Germinal center (tissue), 1 donor: Measurements from ENCODE around the gene FCMR.

Experiments used
- DNase-seq: peaks from one replicate; pipeline ENCODE4 v3.0.0; 2012; ENCODE audit warnings: mixed read lengths, low spot score

FCMR gene, protein sequence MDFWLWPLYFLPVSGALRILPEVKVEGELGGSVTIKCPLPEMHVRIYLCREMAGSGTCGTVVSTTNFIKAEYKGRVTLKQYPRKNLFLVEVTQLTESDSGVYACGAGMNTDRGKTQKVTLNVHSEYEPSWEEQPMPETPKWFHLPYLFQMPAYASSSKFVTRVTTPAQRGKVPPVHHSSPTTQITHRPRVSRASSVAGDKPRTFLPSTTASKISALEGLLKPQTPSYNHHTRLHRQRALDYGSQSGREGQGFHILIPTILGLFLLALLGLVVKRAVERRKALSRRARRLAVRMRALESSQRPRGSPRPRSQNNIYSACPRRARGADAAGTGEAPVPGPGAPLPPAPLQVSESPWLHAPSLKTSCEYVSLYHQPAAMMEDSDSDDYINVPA

DNA sequence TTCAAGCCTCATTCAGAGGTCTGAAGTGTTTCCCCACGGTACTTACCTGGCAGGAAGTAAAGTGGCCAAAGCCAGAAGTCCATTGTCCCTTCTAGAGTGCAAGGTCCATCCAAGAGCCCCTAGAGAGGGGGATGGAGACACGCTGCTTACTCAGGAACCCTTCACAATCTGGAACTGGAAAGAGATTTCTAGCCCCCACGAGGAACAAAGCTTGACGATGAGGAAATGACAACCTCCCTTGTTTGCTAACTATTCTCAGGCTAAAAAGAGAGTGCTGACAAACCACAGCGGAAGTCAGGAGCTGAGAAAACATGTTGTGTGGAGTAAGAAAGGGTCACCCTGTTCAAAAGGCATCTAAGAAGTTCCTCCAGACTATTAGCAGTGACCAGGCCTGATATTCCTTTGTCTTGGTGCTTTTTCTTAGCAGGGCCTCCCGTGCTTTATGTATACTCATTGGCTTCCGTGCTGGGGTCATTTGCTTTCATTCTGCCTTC is at the start of gene FCMR:
FCMR (minus strand) TSS at position 170 of the 494 bp plus-strand sequence; CDS start at position 83, 87 bp downstream.
- peak; percentile 44 for DNase-seq

DNA sequence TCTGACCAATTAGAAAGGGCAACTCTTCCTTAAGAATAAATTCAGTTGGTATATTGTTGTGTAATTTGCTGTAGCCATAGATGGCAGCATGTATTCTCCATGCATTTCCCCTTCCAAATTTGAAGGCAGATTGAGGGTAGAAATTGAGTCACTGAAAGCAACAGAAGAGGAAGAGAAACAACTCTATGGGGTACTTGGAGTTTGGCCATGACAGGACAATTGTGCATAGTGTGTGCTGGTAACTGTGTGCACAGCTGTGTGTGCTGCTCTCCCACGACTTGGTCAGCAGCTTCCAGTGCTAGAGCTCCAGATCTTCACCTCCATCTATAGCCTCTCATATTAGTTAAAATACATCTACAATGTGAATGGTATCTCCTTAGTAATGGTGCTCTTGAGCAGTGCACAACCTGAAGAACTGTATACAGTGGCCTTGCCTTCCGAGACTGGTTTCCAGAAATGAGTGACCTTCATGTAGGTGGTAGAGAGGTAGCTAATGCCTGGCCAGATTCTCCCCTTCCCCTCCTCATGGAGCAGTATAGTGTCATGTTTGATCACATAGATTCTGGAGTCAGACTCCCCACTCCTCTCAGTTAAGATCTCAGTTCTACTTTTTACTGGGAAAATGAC is 49.4 kb upstream of the FCMR start:
- no peak for DNase-seq

DNA sequence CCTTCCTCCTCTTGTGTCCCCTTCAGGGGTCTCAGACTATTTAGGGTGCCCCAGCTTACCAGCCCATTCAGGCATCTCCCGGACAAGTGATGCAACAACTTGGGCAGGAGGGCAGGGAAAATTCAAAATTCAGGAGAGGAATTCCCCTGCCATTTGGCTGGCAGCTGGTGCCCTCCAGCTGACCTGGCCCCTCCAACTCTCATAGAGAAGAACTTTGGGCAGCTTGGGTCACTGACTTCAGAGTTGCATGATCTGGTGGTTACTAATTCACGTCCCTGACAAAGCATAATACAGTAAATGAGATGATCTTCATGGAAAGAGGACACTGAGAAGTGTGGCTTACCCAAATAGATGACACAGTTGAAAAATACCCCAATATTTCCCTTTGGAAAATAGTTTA is 48.7 kb upstream of the FCMR start, which contains the start of gene FCAMR:
FCAMR (minus strand) TSS at position 15 of the 400 bp plus-strand sequence. CDS start 335 bp downstream, outside the sequence.
- no peak for DNase-seq

DNA sequence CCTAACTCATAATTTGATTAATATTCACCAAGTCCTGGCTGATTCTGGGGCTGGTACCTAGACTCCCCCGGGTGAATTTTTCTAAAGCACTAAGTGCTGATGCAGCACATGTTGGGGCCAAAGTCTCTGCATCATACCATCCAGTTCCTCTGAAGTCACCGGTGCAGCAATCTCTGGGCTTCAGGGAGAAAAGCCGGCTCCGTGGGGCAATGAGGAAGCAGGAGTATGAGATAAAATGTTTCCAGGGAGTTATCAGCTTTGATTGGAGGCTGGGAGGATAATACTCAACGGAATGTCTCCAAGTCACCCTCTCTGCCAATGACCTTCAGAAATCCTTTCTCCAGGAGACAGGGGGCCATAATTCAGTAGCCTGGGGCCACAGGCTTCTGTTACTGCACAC is 47.3 kb upstream of the FCMR start:
- DNase-seq: no peak

DNA sequence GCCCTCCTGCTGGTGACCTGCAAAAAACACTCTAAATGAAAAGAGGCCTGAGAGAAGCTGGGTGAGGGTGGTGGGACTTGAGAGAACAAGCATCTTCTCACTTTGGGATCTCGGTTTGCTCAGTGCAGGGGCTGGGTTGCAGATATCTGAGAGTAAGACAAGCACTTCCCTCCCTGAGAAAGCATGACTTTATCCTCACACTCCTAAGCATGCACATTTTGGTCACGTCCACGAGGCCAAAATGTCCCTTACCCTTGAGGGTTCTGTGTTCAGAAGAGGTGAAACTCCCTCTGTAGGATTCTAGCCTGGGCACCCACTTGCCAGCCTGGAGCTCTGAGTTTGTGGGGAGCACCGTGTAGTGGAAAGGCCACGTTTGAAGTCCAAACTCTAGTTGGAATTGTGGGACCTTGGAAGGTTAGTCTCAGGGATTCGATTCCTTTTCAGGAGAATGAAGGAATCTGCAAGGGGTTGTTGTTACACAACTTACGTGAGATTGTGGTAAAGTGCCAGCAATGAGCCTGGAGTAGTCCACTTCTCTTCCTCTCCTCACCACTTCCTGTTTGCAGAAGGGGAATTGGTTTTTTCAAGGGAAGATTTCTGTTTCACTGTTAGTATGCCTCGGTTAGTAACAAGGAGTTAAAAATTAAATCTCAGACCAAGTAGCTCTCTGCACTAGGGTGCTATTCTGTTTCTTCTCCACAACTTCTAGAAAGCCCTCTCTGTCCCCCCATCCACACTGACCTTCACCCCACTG is 45.5 kb upstream of the FCMR start:
- no peak for DNase-seq

DNA sequence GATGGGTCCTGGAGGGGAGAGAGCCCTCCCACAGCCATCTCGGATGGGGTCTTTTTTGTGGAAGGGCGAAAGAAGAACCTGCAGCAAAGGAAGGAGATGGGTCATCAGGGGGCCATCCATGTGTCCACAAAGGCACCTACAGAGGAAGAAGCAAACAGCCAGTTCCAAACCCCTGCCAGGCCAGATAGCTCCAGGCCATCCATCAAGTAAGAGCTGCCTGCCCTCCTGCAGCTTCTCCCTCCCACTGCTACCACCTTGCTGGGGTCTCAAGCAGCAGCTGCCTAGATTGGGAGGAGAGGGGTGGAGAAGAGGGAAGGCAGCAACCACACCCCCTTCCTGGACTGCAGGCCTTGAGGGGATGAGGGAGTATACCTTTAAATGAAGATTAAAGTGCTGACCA is 44.0 kb upstream of the FCMR start:
- DNase-seq: no peak

DNA sequence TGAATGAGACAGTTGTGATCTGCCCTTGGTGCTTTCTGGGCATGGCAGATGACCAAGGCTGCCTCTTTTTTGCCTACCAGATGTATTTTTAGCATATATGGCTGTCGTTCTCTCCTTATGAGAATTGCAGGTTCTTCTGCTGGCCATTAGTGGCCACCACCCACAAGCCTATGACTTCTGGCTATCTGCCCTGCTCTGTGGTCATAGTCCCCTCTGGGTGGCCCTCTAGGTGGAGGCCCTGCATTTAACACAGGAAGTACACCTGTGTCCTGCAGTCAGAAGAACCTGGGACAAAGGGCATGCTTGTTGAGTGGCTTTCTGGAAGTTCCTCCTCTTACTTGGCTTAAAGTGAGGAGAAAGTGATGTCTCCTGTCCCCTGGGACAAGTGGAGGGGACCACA is 42.0 kb upstream of the FCMR start:
- DNase-seq: no peak

DNA sequence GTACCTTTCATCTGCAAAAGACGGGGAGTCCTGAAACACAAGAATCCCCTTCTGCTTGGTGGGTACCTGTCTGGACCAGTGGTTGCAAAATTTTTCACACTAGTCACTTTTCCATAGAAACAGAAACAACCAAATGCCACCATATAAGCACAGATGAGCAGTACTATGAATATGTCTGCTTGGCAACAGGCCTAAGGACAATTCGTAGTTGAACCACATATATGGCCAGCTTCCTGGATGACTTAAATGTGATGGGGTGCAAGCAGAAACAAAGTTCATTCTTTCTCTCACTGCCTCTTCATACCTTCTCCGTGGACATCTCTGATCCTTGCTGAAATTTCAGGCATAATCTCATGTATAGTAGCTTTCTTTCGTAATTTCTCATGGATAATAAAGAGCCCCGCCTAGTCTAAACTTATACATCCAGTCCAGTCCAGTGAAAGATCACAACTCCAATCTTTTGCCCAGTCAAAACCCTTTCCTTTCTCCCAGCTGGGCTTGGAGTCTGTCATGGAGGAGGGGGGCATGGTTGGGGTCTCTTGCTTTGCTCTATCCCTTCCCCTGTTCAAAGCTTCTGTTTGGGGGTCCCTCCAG is 41.5 kb upstream of the FCMR start:
- DNase-seq: no peak

DNA sequence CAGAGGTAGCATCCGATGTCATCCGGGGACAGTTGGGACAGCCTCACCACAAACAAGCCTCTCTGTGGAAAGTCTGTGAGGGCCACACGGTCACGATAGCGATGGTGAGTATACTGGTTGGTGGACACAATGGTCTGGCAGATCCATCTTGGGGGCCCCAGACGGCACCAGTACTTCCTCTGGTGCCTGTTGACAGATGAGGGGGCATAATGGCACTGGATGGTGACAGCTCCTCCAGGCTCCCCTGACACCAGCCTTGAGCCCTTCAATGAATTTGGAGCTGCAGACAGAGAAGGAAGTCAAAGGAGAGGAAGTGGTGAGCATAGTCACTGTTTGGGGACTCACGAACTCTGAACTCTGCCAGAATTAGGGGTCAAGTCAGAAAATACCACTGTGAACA is 40.5 kb upstream of the FCMR start:
- no peak for DNase-seq

DNA sequence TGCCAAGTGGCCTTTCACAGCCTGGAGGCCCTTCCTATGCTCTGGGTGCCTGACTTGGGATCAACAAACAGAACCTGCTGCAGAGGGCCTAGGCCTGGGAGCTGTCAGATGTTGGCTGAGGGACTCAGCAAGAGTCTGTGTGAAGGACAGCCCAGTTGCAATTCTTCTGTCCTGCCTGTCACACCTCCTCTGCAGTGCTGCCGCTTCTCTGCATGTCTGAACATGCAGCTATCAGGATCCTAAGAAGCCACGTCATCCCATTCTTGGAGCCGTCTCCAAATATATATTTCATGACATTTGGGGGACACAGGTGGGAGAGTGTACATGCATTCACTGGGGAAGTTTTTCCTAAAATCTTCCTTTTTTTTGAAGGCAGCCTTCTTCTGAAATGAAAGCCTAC is 39.9 kb upstream of the FCMR start:
- no peak for DNase-seq

DNA sequence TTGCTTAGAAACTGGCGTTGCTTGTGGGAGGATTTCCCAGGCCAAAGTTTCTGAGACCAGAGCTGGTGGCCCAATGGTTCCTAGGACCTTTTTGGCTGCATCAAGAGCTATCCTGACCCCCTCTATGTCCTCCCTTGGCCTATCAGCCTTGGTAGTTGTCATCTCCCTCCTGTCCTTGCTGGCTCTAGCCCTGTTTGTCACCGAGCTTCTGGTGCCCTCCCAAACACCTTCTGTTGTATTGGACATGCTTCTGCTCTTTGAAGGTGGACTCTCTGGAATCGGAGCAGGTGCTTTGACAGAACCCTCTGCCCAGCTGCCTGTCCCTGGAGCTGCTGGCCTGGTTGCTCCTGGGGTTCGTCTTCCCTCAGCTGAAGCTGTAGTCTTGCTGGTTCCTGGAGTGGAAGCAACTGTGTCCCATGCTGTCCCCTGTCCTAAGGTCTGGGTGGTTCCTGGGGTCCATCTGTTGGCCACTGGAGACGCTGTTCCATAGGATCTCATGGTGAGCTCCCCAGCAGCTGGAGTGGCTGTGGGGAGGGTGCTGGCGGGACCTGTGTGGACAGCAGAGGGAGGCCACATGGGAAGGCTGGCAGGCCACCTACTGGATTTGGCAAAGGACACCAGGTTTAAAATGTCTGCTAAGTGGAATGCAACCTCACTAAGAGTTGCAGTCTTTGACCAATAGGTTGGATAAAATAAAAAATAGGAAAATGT is 39.1 kb upstream of the FCMR start:
- no peak for DNase-seq

DNA sequence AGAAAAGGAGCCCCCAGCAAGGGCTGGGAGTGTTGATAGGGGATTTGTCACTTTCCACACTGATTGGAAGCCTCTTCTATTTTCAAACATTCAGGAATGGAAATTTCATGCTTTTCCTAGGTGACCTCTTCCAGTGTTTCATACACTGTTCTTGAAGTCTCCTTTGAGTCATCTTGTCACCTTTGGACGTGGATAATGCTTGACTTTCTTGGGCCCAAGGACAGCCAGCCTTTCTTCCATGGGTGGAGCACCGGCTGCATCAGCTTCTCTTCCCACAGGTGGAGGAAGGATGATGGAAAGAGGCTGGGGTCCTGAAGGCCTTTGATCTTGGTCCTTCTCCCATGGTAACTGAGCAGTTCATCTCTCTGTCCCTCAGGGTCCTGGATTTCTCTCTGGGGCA is 36.4 kb upstream of the FCMR start:
- no peak for DNase-seq

DNA sequence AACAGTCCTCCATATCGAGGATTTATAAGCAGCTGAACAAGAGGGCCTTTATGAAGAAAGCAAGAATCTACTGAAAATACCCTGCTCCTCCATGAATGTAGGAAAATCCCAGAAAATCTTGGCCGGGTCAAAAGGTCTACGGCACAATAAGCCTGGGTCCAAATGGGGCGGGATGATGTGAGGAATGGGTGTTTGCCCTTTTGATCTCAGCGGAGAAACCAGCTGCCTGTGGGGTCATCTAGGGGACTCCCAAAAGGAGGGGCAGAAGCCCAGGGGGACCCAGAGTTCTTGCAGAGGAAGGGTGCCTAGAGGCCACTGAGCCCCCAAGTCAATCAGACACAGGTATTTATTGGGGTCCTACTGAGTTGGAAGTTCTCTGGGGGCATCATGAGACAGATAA is 35.9 kb upstream of the FCMR start:
- DNase-seq: no peak

DNA sequence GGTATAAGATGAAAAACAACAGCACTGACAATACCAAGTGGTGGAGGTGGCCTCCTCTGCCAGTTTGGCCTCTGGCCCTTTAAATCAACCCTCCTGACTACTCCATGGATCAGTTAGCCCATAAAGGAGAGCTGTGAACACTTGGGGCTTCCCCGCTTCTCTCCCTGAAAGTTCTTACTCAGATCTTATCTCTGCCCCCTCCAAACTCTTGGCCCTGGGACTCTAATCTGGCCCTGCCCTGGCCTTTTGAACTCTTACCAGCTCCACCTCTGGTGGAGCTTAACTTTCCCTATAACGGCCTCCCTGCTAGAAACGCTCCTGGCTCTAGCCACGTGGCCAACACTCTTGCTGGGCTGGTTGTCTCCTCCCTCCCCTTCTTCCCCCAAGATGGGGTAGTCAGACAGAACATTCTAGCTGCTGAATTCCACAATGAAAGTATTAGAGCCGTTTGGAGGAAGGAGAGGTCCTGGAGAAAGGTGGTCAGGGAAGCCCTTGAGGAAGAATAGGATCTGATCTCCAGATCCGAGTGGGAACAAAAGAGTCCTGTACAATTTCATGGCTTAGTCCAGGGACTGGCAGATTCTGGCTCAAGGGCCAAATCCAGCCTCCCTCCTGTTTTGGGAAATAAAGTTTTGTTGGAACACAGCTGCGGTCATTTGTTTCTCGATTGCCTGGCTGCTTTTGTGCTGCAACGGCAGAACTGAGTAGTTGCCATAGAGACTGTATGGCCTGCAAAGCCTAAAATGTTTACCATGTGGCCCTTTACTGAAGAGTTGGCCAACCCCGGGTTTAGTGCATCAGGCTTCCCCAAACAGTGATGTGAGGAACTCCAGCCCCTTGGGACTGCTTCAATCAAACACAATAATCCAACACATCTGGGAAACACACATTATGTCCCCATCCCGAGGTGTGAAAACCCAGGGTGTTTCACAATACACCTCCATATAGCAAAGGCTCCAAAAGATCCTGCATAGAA is 34.0 kb upstream of the FCMR start:
- DNase-seq: no peak

DNA sequence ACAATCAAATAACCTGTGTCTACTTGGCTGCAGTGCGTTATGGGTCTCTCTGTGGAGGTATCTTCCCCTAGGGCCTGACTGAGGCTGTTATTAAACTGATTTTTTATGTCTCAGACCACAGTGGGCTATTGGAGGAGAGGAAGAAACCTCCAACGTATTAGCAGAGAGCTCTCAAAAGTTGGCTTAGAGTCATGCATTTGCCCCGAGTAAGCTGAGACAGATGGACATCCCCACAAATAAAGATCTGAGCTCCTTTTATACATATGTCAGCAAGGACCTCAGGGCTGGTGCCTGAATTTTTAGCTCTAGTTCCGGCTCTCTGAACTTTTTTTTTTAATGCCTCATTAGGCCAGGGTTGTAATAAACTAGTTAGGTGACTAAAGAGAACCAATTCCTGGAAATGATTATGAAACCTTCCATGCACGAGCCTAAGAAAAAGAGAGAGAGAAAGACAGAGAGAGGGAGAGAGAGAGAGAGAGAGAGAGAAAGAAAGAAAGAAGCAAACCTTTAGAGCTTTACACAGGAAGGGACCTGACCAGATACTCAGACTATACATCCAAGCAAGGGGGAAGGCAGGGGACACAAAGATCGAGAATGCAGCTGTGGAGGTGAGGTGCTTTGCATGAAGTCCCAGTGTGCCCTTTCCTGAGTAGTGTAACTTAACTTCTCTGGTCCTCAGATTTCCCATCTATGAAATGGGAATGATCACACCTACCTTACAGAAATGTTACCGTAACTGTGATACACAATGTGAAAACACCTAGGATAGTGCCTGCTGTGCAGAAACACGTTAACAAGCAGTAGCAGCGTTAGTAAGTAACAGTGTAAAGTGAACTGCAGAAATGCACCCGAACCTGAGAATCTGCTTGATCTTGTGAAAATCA is 33.0 kb upstream of the FCMR start:
- DNase-seq: no peak

DNA sequence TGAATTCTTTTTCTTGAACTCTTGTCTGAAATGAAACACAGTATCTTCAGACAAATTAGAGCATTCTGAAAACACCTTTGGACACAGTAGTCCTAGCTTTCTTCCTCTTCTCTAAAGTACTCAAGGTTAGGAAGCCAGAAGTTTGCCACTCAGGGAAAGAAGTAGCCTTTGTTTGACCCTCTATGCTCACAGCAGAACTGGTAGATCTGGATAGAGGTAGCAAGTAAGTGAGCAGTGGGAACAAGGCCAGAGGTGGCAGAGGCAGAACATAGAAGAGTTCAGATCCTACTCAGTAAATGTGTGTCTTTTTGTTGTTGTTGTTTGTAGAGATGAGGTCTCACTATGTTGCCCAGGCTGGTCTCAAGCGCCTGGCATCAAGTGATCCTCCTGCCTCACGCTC is 31.9 kb upstream of the FCMR start:
- no peak for DNase-seq

DNA sequence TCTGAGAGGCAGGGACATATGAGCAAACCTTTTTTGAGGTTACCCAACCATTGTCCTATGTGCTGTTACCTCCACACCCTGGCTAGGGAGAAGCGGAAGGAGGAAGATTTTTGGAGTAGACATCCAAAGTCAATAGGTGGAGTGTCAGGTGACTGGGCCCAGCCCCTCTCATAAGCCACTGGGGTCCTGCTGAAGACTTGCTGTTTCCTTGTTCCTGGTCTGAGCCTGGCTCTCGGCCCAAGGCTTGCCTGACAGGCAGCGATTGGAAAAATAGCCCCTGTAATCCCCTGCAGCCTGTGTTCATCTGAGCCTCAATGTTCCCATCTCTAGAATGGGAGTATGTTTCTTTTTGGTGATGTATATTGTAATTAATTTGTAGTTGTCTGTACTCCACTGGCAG is 31.4 kb upstream of the FCMR start:
- DNase-seq: no peak

DNA sequence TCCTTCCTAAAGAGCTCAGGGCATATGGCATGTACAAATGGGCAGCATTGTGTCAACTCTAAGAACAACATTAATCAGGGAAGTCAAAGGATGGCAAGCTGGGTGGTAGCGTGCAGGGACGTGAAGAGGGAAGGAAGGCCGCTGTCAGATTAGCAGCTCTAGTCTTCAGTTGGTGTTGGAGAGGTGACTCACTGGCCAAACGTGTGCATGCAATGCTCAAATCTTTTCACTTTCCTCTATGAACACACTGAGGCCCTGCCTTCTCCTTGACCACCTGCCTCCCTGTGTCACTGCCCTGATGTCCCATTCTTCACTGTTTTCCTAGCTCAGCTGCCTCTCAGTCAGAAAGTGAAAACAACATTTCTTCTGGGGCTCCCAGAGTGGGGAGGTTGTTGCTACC is 30.4 kb upstream of the FCMR start:
- no peak for DNase-seq

DNA sequence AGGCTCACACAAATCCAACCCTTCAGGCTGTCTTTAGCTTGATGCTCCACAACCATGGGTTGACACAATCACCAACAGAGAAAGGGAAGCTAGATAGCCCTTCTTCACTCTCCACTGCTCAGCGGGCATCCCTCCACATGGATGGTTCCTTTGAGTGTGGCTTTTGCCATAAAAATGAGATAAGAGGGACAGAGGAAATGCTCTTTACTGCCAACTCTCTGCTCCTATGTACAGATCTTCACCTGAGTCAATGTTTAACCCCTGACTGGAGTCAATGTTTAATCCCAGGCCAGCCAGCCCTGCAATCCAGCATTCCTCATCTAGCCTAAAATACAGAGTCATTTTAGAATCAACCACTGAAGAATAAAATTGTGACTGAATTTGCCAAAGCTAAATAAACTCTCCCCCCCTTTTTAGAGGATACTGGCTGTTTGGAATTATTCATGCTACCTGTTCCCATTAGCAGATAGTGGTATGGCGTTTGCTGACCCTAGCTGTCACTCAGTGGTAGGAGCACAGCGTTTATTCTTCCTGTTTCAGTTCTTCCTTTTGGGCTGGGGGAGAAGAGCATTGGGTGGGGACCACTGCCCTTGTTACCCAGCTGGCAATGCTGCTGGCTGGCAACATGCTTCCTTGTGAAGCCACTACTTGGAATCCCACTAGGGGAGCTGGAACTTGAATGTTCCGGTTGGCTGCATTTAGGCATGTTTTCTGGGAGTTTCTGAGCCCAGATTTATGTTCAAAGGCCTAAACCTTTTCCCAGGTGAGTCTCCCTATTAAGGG is 29.8 kb upstream of the FCMR start:
- no peak for DNase-seq
